ENCODE data around the gene COX6B2.

COX6B2 gene

DNA sequence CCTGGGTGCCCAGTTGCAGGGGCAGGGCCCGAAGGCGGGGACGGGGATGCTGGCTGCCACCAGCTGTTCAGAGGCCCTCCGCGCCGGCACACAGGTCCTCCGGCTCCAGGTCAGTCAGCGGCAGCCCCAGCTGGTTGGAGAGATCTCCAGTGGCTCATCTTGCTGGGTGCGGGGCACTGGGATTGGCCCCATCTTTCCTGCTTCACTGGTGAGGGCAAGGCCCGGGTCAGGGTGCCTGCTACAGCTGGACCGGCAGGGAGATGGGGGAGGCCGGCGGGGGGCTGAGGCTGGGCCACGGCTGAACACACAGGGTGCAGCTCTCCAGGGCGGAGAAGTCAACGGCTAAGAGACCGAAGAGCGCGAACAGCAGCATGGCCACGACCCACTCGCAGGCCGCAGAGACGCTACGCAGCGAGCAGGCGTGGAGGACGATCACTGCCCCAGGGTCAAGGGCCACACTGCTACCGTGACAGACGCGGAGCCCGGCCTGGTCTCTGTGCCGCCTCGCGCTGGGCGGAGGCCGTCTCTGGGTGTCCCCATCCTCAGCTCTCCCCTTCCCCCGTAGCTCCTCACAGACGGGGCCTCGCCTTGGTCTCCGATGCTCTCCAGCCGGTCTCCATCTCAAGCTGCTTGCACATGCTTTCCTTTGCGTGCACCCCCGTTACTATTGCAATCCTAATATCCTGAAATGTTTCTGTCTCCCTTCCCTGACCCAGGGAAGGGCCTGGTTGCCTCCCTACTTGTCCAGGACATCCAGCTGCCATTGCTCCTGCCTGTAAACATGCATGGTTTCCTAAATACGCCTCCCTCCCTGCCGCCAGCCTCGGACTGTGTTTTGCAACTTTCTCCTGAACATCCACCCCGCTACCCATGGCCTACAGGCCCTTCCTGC, 41.7 kb downstream of the COX6B2 start:
- no peak for DNase-seq (ENCODE audit: low read depth in 2 of 2)

DNA sequence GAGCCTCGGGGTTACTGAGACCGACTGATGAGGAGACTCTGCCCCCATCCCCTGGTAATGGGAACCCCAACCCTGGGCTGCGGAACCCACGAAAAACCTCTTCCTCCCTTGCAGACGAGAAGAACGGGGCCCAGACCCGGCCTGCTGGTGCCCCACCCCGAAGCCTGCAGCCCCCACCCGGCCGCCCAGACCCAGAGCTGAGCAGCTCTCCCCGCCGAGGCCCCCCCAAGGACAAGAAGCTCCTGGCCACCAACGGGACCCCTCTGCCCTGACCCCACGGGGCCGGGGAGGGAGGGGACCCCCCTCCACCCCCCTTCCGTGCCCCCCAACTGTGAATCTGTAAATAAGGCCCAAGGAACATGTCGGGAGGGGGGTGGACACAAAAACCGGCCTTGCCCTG, 42.7 kb downstream of the COX6B2 start:
- no peak for DNase-seq (ENCODE audit: low read depth in 2 of 2)

DNA sequence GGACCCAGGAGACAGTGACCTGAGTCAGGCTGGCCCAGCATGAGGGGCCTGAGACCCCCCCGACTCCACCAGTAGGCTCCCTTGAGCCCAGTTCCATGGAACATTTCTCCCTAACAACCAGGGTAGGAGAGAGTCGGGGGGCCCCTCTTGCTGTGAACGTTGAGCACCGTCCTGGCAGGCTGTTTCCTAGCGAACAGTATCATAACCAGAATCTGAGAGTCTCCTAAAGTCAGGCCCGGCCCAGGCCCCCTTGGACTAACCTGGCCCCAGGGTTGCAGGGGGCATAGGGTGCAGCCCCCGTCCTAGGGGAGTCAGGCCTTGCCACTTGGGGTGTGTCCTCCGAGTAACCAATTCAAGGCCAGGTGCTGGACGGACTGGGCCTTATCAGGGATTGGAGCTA, 43.1 kb downstream of the COX6B2 start:
- DNase-seq (ENCODE audit: low read depth in 2 of 2), result no peak

DNA sequence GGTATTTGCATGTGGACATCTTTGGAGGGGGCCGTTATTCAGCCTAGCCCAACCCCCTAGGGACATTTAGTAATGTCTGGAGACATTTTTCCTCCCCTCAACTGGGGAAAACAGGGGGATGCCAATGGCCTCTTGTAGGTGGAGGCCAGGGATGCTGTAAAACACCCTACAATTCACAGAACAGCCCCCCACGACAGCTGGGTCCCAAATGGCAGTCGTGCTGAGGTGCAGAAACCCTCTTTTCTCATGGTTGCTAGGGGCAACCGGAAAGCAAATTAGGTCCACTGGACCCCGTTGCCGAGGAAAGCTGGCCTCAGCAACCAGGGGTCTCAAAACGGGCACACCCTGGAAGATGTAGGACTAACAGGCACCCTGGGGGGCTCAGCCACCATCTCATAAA, 44.0 kb downstream of the COX6B2 start:
- DNase-seq (ENCODE audit: low read depth in 2 of 2), result no peak

DNA sequence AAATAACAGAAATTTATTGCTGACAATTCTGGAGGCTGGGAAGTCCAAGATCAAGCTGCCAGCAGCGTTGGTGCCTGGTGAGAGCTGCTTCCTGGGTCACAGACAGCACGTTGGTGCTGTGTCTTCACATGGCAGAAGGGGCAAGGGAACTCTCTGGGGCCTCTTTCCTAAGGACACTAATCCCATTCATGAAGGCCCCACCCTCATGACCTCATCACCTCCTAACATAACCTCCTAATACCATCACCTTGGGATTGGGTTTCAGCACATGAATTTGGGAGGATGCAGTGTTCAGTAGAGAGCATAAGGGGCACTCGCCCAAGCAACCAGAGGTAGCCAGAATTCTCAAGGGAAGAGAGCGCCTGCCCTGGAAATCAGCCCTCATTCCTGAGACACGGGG, 45.1 kb downstream of the COX6B2 start:
- DNase-seq (ENCODE audit: low read depth in 2 of 2), result no peak

DNA sequence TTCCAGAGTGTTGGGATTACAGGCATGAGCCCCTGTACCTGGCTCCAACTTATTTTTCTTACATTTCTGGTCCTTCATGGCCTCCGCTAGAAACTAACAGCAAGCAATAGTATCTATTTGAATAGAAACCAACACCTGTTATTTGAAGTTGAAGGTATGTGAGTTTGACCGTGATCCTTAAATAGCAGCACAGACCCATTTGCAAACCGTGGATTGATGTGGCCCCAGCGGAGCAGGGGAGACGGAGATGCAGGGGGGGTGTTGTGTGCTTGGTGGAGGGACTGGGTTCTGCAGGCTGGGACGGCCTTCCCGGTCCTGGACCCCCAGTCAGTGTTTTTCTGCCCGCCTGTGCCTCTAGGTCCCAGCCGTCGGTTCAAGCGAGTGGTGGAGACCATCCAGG, 46.2 kb downstream of the COX6B2 start:
- no peak for DNase-seq (ENCODE audit: low read depth in 2 of 2)

DNA sequence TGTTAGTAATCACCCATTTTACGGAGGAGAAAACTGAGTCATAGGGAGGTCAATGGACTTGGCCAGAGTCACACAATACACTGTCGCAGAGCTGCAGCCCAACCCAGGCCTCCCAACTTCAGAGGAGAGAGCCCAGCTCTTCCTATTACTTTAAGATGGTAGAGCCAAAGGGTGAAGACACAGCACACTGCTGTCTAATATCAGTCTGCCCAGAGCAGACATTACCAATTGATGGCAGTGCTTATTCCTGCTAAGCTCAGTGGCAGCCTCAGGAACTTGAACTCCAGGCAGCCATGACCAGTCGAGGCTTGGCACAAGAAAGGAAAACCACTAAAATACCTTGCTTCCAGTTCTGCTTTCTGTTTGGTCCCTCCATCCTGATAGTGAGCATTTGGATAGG, 47.8 kb downstream of the COX6B2 start:
- DNase-seq (ENCODE audit: low read depth in 2 of 2), result no peak

DNA sequence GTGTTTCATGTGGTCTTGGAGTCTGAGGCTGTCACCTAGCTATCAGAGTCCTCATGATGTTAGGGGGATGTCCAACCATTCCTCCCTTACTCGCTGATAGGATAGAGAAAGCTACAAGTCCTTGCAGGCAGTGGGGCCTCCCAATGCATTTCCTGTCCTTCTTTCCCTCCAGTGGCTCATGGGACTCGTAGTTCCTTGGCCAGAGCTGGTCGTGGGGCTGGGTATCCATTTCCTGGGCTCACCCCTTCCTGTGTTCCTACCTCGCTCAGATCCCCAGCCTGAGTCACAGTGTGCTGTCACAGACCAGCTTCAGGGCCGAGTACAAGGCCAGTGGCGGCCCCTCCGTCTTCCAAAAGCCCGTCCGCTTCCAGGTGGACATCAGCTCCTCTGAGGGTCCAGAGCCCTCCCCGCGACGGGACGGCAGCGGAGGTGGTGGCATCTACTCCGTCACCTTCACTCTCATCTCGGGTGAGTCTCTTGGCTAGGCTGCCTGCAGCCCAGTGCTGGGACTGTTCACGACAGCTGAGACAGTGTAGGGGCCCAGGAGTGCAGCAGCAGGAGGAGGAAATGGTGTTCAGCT, 48.4 kb downstream of the COX6B2 start:
- DNase-seq (ENCODE audit: low read depth in 2 of 2), result no peak

DNA sequence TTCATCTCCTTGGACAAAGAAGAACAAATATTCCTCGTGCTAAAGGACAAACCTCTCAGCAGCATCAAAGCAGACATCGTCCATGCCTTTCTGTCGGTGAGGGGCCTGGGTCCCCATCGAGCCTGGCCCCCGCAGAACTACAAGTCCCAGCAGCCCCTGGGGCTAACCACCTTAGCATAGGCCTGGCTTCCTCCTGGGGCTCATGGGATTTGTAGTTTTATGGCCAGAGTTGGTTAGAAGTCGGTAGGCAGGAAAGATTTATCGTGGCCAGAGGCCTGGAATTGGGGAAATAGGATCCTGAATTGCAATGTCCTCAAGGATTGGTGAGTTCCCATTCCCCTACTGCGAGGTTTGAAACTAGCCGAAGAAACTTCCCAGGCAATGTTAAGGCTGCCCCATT, 49.0 kb downstream of the COX6B2 start:
- no peak for DNase-seq (ENCODE audit: low read depth in 2 of 2)

DNA sequence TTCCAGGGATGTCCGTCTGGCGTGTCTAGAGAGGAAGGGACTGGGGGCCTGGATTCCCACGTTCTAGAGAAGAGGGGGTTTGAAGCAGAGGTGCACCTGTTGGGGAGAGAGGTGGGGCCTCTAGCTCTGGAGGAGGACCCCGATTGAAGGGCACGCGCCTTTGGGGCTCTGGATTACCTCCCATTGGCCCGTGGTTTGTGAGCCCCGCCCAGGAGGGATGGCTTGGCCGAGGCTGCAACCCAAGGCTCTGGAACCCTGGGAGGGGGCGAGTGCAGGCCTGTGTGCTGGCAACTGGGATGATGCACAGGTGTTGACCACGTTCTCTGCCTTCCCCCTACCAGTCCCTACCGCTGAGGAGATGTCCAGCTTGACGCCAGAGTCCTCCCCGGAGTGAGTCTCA, 49.5 kb downstream of the COX6B2 start:
- no peak for DNase-seq (ENCODE audit: low read depth in 2 of 2)

DNA sequence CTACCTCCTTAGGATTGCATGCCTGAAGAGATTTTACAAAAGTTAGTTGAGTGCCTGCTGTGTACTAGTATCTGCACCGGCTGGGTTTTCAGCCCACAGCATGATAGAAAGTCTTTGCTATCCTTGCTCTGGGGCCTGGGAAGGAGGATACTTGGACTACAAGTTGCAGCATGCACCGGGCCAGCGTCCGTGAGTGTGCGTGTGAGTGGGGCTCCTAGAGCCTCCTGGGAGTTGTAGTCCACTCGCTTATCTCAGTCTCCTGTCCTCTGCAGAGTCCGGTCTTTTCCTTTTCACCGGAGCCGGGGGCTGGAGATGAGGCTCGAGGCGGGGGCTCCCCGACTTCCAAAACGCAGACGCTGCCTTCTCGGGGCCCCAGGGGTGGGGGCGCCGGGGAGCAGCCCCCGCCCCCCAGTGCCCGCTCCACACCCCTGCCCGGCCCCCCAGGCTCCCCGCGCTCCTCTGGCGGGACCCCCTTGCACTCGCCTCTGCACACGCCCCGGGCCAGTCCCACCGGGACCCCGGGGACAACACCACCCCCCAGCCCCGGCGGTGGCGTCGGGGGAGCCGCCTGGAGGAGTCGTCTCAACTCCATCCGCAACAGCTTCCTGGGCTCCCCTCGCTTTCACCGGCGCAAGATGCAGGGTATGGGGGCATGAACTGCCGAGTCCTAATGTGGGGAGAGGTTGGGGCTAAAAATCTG, 50.1 kb downstream of the COX6B2 start:
- no peak for DNase-seq (ENCODE audit: low read depth in 2 of 2)

DNA sequence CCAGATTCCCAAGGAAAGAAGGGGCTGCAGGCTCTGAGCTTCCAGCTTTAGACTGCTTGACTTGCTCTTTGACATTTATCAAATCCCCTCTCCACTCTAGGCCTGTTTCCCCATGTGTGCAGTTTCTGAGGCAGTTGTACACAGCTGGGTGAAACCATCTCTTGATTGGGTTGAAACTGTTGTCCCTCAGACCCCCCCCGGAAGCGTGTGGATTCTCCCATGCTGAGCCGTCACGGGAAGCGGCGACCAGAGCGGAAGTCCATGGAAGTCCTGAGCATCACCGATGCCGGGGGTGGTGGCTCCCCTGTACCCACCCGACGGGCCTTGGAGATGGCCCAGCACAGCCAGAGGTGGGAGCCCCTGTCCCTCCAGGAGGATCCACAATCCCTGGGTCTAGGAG, 51.0 kb downstream of the COX6B2 start:
- no peak for DNase-seq (ENCODE audit: low read depth in 2 of 2)

DNA sequence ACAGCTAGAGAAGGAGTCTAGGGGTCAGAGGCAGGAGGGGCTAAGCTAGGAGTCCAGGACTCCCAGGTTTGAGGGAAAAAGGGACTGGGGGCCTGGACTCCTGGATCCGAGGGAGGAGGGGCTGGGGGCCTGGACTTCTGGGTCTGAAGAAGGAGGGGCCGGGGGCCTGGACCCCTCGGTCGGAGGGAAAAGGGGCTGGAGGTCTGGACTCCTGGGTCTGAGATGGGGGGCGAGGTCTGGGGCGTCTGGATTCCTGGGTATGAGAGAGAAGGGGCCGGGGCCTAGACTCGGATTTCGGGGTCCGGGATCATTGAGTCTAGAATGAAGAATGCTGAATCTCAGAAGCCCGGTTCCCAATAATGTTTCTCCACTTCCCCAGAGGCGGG, 52.2 kb downstream of the COX6B2 start:
- DNase-seq (ENCODE audit: low read depth in 2 of 2), result no peak

DNA sequence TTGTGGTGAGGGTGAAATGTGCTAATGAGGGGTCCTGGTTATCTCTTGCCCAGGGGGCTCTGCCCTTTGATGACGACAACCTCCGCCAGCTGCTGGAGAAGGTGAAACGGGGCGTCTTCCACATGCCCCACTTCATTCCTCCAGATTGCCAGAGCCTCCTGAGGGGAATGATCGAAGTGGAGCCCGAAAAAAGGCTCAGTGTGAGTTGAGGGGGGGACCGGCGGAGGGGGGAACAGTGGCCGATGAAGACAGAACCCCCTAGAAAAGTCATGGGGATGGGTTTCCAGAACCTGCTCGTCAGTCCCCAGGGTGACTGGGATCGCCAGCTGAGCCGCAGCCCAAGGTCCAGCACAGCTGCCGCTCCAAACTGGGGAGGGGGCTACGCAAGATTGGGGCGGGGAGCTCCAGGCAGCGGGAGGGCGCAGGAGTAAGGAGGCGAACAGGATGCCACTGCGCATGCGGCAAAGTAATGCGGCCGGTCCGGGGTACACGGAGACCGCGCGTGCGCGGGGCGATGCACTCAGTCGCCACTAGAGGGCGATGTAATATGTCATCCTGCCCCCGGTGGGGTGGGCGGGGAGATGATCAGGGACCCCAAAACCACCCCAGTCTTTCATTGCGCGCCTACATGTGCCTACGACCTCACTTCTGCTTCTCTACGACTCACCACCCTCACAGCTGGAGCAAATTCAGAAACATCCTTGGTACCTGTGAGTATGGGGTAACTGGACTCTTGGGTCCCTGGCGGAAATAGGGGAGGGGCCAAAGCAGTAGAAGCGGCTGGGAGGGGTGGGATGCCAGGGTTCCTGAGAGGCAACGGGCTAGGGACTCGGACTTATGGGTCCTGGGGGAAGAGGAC, 52.8 kb downstream of the COX6B2 start:
- peak; percentile 23 to 28 for DNase-seq (ENCODE audit: low read depth in 2 of 2)

DNA sequence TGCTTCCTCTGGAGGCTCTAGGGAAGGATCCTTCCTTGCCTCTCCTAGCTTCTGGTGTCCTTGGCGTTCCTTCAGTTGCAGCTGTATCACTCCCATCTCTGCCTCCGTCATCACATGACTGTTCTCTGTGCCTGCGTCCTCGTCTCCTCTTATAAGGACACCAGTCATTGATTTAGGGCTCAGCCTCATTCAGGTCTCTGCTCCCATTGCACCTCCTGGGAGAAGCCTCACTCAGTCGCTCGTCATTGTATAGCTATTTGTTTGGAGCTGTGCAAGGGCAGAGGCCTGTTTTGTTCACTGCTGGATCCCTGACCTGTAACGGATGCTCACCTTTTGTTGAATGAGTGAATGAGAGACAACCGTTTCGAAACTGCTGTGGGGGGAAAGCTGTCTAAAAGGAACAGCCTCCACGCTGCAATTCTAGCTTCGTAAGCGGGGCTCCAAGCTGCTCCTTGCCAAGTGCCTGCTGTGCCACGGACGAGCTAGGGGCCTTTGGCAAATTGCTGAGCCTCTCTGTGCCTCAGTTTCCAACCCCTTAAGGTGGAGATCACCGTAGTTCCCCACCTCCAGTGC, 53.5 kb downstream of the COX6B2 start:
- DNase-seq (ENCODE audit: low read depth in 2 of 2), result no peak

DNA sequence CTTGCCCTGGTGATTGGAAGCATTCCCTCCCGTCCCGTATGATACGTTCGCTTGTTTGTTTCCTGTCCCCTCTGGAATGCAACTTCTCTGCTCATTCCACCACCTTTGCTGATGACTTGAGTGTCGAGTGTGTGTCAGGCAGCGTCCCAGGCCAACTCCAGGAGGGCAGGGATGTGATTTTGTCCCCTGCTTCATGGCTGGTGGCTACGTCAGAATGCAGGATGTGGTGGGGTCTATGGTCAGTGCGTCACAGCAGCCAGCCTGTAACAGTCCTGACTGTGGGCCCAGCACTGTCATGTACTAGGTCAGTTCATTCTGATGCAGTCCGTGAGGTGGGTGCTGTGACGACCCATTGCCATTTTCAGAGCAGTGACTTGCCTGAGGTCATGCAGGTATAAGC, 54.5 kb downstream of the COX6B2 start:
- DNase-seq (ENCODE audit: low read depth in 2 of 2), result no peak
